GM19238 (cell line): Measurements from ENCODE around the gene PKHD1.

Source experiments
- DNase-seq: peaks from one replicate; pipeline ENCODE4 v3.0.0; 2011; ENCODE audit warnings: low spot score; ENCODE audit not compliant: insufficient read length

Gene PKHD1

DNA sequence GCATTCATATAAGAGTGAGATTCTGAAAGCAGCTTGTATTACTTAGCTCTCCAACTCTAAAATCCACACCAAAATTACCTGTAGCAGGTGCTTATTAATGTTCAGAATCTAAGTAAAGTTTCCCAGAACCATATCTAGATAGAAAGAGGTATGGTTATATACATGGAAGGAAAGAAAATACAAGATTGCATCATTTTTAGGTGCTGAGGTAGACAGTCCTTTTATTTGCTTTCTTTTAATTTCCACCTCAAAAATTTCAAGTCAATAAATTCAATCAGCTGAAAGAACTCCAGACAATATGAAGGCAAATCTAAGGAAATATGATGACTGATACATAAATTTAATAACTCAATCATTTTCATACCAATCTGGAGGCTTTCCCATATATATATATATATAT lies 521.9 kb downstream of the PKHD1 start:
- DNase-seq, result no peak
